ENCODE measurements around the gene NCR3LG1. TPM values are rescaled to one million over a fixed set of nuclear protein-coding genes. Genes with fewer than 3 reads are reported as not detected.

Gene NCR3LG1
- total RNA-seq, 1 donor from 2014 or later, result 0.39 TPM

GRCh38 chr11:17402486-17402885, 50.9 kb downstream of the NCR3LG1 start:
- H3K9ac ChIP-seq, result no peak overlapping the region
- H3K79me2 ChIP-seq (ENCODE audit: low read depth), result no peaks in the 10 kb centered on the region
- H3K27me3 ChIP-seq, result no peaks in the 10 kb centered on the region
- no peak overlapping the region for H3K4me2 ChIP-seq
- H2AFZ ChIP-seq (replicated peaks), result no peak overlapping the region
- Mint-ChIP-seq H3K27me3 (ENCODE audit: insufficient read depth, low read depth) (peaks cover 8% of the 10 kb centered on the region), H3K27ac (no peak overlapping the region), H3K4me3 (no peak overlapping the region), H3K36me3 (no peaks in the 10 kb centered on the region), H3K9me3 (no peaks in the 10 kb centered on the region), H3K4me1 (no peaks in the 10 kb centered on the region)
- no peaks in the 10 kb centered on the region for H3F3A ChIP-seq (ENCODE audit: low read depth)
- no peak for TF ChIP-seq EZH2phosphoT487 (IDR thresholded peaks at IDR 0.05)
- TF ChIP-seq CTCF (IDR thresholded peaks at IDR 0.05), result no peak
- no peak for TF ChIP-seq EZH2 (IDR thresholded peaks at IDR 0.05)
- peaks cover 6% of the 10 kb centered on the region for H3K4me1 ChIP-seq
- no peaks in the 10 kb centered on the region for H3K36me3 ChIP-seq
- H3K4me3 ChIP-seq, result no peak overlapping the region
- H3K9me3 ChIP-seq (ENCODE audit: low read depth), result no peaks in the 10 kb centered on the region
- DNase-seq (ENCODE audit: low spot score), result no peak
- no peaks in the 10 kb centered on the region for H4K20me1 ChIP-seq (ENCODE audit: low read depth)
- no peak overlapping the region for H3K27ac ChIP-seq

GRCh38 chr11:17403980-17404759, 52.6 kb downstream of the NCR3LG1 start:
- Histone ChIP-seq H3F3A (ENCODE audit: low read depth) (no peaks in the 10 kb centered on the region), H3K4me2 (no peak overlapping the region), H3K4me3 (no peak overlapping the region), H3K36me3 (no peaks in the 10 kb centered on the region), H2AFZ (replicated peaks) (no peak overlapping the region), H3K9ac (no peak overlapping the region), H3K9me3 (ENCODE audit: low read depth) (no peaks in the 10 kb centered on the region), H3K27me3 (no peaks in the 10 kb centered on the region), H3K27ac (no peak overlapping the region), H3K79me2 (ENCODE audit: low read depth) (no peaks in the 10 kb centered on the region), H4K20me1 (ENCODE audit: low read depth) (no peaks in the 10 kb centered on the region), H3K4me1 (peaks cover 6% of the 10 kb centered on the region)
- H3K9me3 Mint-ChIP-seq, result no peaks in the 10 kb centered on the region
- no peak overlapping the region for H3K27ac Mint-ChIP-seq
- no peaks in the 10 kb centered on the region for H3K4me1 Mint-ChIP-seq
- no peak overlapping the region for H3K4me3 Mint-ChIP-seq
- DNase-seq (ENCODE audit: low spot score), result no peak
- peaks cover 8% of the 10 kb centered on the region for H3K27me3 Mint-ChIP-seq (ENCODE audit: insufficient read depth, low read depth)
- no peaks in the 10 kb centered on the region for H3K36me3 Mint-ChIP-seq
- TF ChIP-seq EZH2phosphoT487 (IDR thresholded peaks at IDR 0.05) (no peak), EZH2 (IDR thresholded peaks at IDR 0.05) (no peak), CTCF (IDR thresholded peaks at IDR 0.05) (no peak)

GRCh38 chr11:17405232-17406005, 53.8 kb downstream of the NCR3LG1 start:
- Mint-ChIP-seq H3K9me3 (no peaks in the 10 kb centered on the region), H3K27ac (peak overlapping the region; percentile 60), H3K27me3 (ENCODE audit: insufficient read depth, low read depth) (peaks cover 6% of the 10 kb centered on the region), H3K36me3 (no peaks in the 10 kb centered on the region), H3K4me1 (no peaks in the 10 kb centered on the region), H3K4me3 (no peak overlapping the region)
- Histone ChIP-seq H4K20me1 (ENCODE audit: low read depth) (no peaks in the 10 kb centered on the region), H3K36me3 (no peaks in the 10 kb centered on the region), H3F3A (ENCODE audit: low read depth) (no peaks in the 10 kb centered on the region), H3K9ac (no peak overlapping the region), H3K27ac (no peak overlapping the region), H3K4me2 (no peak overlapping the region), H3K9me3 (ENCODE audit: low read depth) (no peaks in the 10 kb centered on the region), H3K4me3 (no peak overlapping the region), H3K4me1 (peaks cover 6% of the 10 kb centered on the region), H3K79me2 (ENCODE audit: low read depth) (no peaks in the 10 kb centered on the region), H2AFZ (replicated peaks) (peak overlapping the region; percentile 80), H3K27me3 (no peaks in the 10 kb centered on the region)
- DNase-seq (ENCODE audit: low spot score), result peak; percentile 71
- TF ChIP-seq EZH2phosphoT487 (IDR thresholded peaks at IDR 0.05) (no peak), CTCF (IDR thresholded peaks at IDR 0.05) (peak; percentile 49), EZH2 (IDR thresholded peaks at IDR 0.05) (no peak)

Data from neural progenitor cell (in vitro differentiated cells).